Neural cell (in vitro differentiated cells): Measurements from ENCODE around the gene PRDM1. TPM values are rescaled to one million over a fixed set of nuclear protein-coding genes. Genes with fewer than 3 reads are reported as not detected.

Source experiments
- H2AFZ ChIP-seq: fragments of 200-600, 300-800 bp; sonication (generic), shearing (Covaris generic); 2 replicates; pipeline ENCODE4 v1.6.0; 2014; ENCODE audit warnings: low read depth, mild to moderate bottlenecking, antibody characterized with exemption, low read length, moderate library complexity
- H3F3A ChIP-seq: fragments of 200-600 bp; shearing (Covaris generic); 2 replicates; pipeline ENCODE4 v1.6.1; 2016; ENCODE audit warnings: mild to moderate bottlenecking, moderate library complexity, mixed read lengths, antibody characterized with exemption, low read length; ENCODE audit not compliant: insufficient read depth, poor library complexity, severe bottlenecking
- H3K27ac ChIP-seq: fragments of 200-600, 300-800 bp; sonication (generic), shearing (Covaris generic); 2 replicates; pipeline ENCODE4 v1.5.1; 2014; ENCODE audit warnings: mild to moderate bottlenecking, low read length, moderate library complexity
- H3K27me3 ChIP-seq: fragments of 300-800, 200-600 bp; sonication (generic), shearing (Covaris generic); 2 replicates; pipeline ENCODE4 v1.6.0; 2014; ENCODE audit warnings: mild to moderate bottlenecking, low read depth, low read length, moderate library complexity; ENCODE audit not compliant: insufficient read depth
- H3K36me3 ChIP-seq: fragments of 300-800, 200-600 bp; sonication (generic), shearing (Covaris generic); 2 replicates; pipeline ENCODE4 v1.5.1; 2014; ENCODE audit warnings: mild to moderate bottlenecking, antibody characterized with exemption, low read length, moderate library complexity; ENCODE audit not compliant: insufficient read depth
- H3K4me2 ChIP-seq: fragments of 300-800, 200-600 bp; sonication (generic), shearing (Covaris generic); 2 replicates; pipeline ENCODE4 v1.6.0; 2014; ENCODE audit warnings: mild to moderate bottlenecking, low read length
- H3K4me3 ChIP-seq: fragments of 300-800, 200-600 bp; sonication (generic), shearing (Covaris generic); 2 replicates; pipeline ENCODE4 v1.5.1; 2014; ENCODE audit warnings: mild to moderate bottlenecking, low read length, moderate library complexity
- H3K79me2 ChIP-seq: fragments of 200-600 bp; shearing (Covaris generic); replicated peaks from 2 replicates; pipeline ENCODE4 v1.6.0; 2014; ENCODE audit warnings: mild to moderate bottlenecking, low read length, moderate library complexity; ENCODE audit not compliant: insufficient read depth
- H3K9ac ChIP-seq: fragments of 300-800, 200-600 bp; sonication (generic), shearing (Covaris generic); 2 replicates; pipeline ENCODE4 v1.6.1; 2016; ENCODE audit warnings: mild to moderate bottlenecking, low read length, mixed read lengths
- H3K9me2 ChIP-seq: fragments of 200-600 bp; shearing (Covaris generic); 2 replicates; pipeline ENCODE4 v1.6.1; 2016; ENCODE audit warnings: mild to moderate bottlenecking, low read length, mixed read lengths; ENCODE audit not compliant: insufficient read depth
- H3K9me3 ChIP-seq: fragments of 200-600, 300-800 bp; sonication (generic), shearing (Covaris generic); 2 replicates; pipeline ENCODE4 v1.6.1; 2016; ENCODE audit warnings: mild to moderate bottlenecking, mixed run types, low read length, moderate library complexity, mixed read lengths
- H4K20me1 ChIP-seq: fragments of 200-600 bp; shearing (Covaris generic); 2 replicates; pipeline ENCODE4 v1.6.1; 2016; ENCODE audit warnings: mild to moderate bottlenecking, mixed run types; ENCODE audit not compliant: insufficient read depth
- EP300 ChIP-seq: fragments of 450-650 bp; conservative IDR thresholded peaks from 2 replicates; pipeline ENCODE4 v1.6.1; 2014; ENCODE audit warnings: antibody characterized with exemption, mild to moderate bottlenecking, moderate library complexity; ENCODE audit not compliant: poor library complexity, severe bottlenecking
- EZH2 ChIP-seq: fragments of 200-600, 300-800 bp; shearing (Covaris generic), sonication (generic); IDR thresholded peaks from 2 replicates; pipeline ENCODE4 v1.6.1; 2014; ENCODE audit warnings: antibody characterized with exemption, low read length, borderline replicate concordance, mild to moderate bottlenecking; ENCODE audit not compliant: insufficient read depth, poor library complexity, severe bottlenecking
- MXI1 ChIP-seq: fragments of 450-650 bp; conservative IDR thresholded peaks from 2 replicates; pipeline ENCODE4 v1.6.1; 2014; ENCODE audit warnings: antibody characterized with exemption, mild to moderate bottlenecking; ENCODE audit not compliant: poor library complexity, severe bottlenecking
- POLR2AphosphoS5 ChIP-seq: IDR thresholded peaks from 2 replicates; pipeline ENCODE4 v1.6.1; 2012
- RAD21 ChIP-seq: fragments of 450-650 bp; conservative IDR thresholded peaks from 2 replicates; pipeline ENCODE4 v1.6.1; 2014; ENCODE audit warnings: antibody characterized with exemption, mild to moderate bottlenecking, moderate library complexity
- SMC3 ChIP-seq: fragments of 450-650 bp; conservative IDR thresholded peaks from 2 replicates; pipeline ENCODE4 v1.6.1; 2014; ENCODE audit warnings: antibody characterized with exemption, mild to moderate bottlenecking, moderate library complexity; ENCODE audit not compliant: poor library complexity
- TAF1 ChIP-seq: IDR thresholded peaks from 2 replicates; pipeline ENCODE4 v1.6.1; 2012; ENCODE audit warnings: low read depth
- polyA plus RNA-seq: library from polyadenylated mRNA; depleted of rRNA; stranded (reverse); fragments of >200 nt; gene quantifications from 2 replicates; pipeline ENCODE4 v1.2.3, GENCODE V29; 2014
- TF ChIP-seq, protein P1 (sequence below): fragments of 450-650 bp; IDR thresholded peaks from 2 replicates; pipeline ENCODE4 v1.5.1; 2014; ENCODE audit warnings: antibody characterized with exemption, mild to moderate bottlenecking, moderate library complexity; ENCODE audit not compliant: poor library complexity, severe bottlenecking
- TF ChIP-seq, protein P2 (sequence below): IDR thresholded peaks from 2 replicates; pipeline ENCODE4 v1.6.1; 2012; ENCODE audit warnings: borderline replicate concordance

Gene PRDM1
- polyA plus RNA-seq, 1 donor from 2014 or later, result 0.09 TPM

DNA sequence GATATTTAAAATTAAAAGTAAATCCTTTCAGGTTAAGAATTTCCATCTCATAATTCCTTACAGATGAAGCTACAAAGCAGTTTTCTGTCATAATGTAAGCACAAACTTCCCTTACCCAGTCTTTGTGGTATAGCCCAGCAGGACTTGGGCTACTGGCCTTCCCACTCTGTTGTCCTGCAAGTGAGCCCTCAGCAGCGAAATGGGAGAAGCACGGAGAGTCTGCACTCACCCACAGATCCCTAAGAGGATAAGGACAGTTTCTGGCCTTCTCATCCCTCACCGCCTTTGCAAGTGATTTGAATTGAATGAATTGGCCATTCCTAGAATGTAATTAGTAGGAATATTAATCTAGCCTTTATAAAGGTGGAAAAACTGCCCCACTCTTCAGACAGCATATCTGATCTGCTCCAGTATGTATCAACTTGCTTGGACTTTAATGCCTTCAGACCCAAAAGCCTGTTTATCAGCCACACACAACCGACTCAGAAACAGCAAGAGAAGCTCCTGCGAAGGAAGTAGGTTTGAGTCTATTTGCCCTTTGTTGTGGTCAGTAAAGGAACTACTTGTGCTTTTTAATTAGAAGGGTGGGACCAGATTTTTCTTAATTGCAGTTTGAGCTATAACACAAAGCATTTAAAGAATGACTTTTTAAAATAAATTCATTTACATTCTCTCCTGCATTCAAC lies 29.9 kb upstream of the PRDM1 start:
- no peaks in the 10 kb centered on the region for H3K27me3 ChIP-seq
- H3K36me3 ChIP-seq, result no peaks in the 10 kb centered on the region
- no peak overlapping the region for H2AFZ ChIP-seq
- no peaks in the 10 kb centered on the region for H3F3A ChIP-seq
- no peak overlapping the region for H3K4me2 ChIP-seq
- H3K27ac ChIP-seq, result no peak overlapping the region
- H3K9me3 ChIP-seq, result no peaks in the 10 kb centered on the region
- no peak for TF ChIP-seq EZH2
- no peak for TF ChIP-seq POLR2AphosphoS5
- TF ChIP-seq SMC3, result no peak
- no peak for TF ChIP-seq TAF1
- TF ChIP-seq, protein P1, sequence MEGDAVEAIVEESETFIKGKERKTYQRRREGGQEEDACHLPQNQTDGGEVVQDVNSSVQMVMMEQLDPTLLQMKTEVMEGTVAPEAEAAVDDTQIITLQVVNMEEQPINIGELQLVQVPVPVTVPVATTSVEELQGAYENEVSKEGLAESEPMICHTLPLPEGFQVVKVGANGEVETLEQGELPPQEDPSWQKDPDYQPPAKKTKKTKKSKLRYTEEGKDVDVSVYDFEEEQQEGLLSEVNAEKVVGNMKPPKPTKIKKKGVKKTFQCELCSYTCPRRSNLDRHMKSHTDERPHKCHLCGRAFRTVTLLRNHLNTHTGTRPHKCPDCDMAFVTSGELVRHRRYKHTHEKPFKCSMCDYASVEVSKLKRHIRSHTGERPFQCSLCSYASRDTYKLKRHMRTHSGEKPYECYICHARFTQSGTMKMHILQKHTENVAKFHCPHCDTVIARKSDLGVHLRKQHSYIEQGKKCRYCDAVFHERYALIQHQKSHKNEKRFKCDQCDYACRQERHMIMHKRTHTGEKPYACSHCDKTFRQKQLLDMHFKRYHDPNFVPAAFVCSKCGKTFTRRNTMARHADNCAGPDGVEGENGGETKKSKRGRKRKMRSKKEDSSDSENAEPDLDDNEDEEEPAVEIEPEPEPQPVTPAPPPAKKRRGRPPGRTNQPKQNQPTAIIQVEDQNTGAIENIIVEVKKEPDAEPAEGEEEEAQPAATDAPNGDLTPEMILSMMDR, result no peak
- TF ChIP-seq EP300, result no peak
- TF ChIP-seq, protein P2, sequence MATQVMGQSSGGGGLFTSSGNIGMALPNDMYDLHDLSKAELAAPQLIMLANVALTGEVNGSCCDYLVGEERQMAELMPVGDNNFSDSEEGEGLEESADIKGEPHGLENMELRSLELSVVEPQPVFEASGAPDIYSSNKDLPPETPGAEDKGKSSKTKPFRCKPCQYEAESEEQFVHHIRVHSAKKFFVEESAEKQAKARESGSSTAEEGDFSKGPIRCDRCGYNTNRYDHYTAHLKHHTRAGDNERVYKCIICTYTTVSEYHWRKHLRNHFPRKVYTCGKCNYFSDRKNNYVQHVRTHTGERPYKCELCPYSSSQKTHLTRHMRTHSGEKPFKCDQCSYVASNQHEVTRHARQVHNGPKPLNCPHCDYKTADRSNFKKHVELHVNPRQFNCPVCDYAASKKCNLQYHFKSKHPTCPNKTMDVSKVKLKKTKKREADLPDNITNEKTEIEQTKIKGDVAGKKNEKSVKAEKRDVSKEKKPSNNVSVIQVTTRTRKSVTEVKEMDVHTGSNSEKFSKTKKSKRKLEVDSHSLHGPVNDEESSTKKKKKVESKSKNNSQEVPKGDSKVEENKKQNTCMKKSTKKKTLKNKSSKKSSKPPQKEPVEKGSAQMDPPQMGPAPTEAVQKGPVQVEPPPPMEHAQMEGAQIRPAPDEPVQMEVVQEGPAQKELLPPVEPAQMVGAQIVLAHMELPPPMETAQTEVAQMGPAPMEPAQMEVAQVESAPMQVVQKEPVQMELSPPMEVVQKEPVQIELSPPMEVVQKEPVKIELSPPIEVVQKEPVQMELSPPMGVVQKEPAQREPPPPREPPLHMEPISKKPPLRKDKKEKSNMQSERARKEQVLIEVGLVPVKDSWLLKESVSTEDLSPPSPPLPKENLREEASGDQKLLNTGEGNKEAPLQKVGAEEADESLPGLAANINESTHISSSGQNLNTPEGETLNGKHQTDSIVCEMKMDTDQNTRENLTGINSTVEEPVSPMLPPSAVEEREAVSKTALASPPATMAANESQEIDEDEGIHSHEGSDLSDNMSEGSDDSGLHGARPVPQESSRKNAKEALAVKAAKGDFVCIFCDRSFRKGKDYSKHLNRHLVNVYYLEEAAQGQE, result no peak
- TF ChIP-seq RAD21, result no peak
- TF ChIP-seq MXI1, result no peak
- no peaks in the 10 kb centered on the region for H3K9me2 ChIP-seq
- no peak overlapping the region for H3K4me3 ChIP-seq
- no peaks in the 10 kb centered on the region for H4K20me1 ChIP-seq
- H3K9ac ChIP-seq, result no peak overlapping the region
- H3K79me2 ChIP-seq, result no peaks in the 10 kb centered on the region

DNA sequence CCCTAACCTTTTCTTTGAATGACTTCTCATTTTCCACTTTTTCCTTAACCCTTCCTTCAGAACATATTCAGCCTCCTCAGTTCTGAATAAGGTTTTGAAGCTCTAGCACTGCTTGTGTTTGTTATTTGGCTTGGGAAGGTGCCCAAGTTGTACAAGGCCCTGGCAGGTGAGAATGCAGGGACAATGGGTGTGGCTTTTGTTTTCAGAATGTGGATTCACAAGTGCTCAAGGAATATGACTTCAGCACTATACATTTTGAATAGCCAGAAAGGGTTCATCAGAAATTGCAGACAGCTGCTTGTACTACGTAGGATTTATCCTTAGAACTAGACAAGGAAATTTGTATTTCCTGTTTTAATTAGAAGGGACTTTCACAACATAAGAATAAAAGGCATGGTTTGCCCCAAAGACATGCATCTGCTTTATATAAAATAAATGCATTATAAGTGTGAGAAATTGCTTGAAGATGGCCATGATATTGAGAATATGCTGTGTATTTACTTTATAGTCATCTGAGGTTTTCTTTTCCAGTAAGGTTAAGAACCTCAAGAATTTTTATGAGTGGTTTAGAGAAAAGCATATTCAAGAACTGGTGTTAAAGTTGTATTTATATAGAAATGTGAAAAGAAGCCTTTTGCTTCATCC lies 29.3 kb upstream of the PRDM1 start:
- H3F3A ChIP-seq, result no peaks in the 10 kb centered on the region
- no peak overlapping the region for H3K9ac ChIP-seq
- no peaks in the 10 kb centered on the region for H3K9me2 ChIP-seq
- no peaks in the 10 kb centered on the region for H3K27me3 ChIP-seq
- no peaks in the 10 kb centered on the region for H3K36me3 ChIP-seq
- H3K79me2 ChIP-seq, result no peaks in the 10 kb centered on the region
- H4K20me1 ChIP-seq, result no peaks in the 10 kb centered on the region
- no peak overlapping the region for H3K4me3 ChIP-seq
- no peak overlapping the region for H3K27ac ChIP-seq
- TF ChIP-seq SMC3 (no peak), POLR2AphosphoS5 (no peak), MXI1 (no peak), EZH2 (no peak), EP300 (no peak), TAF1 (no peak), RAD21 (no peak)
- TF ChIP-seq, protein P2, result no peak
- TF ChIP-seq, protein P1, result no peak
- H3K4me2 ChIP-seq, result no peak overlapping the region
- no peaks in the 10 kb centered on the region for H3K9me3 ChIP-seq
- no peak overlapping the region for H2AFZ ChIP-seq
